HepG2 (cell line): ENCODE data around the gene PATL1. TPM values are rescaled to one million over a fixed set of nuclear protein-coding genes. Genes with fewer than 3 reads are reported as not detected.

Experiments
- CREB1 ChIP-seq, 2 experiments: fragments of 450-650 bp in 1 of 2; IDR thresholded peaks; 2 replicates each; pipeline ENCODE4 v1.6.1; 2016 to 2017; ENCODE audit warnings: control low read depth in 1 of 2, mild to moderate bottlenecking in 1 of 2, missing compliant biosample characterization in 1 of 2, missing genetic modification characterization in 1 of 2
- HIVEP1 ChIP-seq: sonication (generic); formaldehyde crosslinking; IDR thresholded peaks from 2 replicates; pipeline ENCODE4 v1.4.0; 2020; ENCODE audit warnings: mild to moderate bottlenecking, missing genetic modification reagents
- JUNB ChIP-seq: sonication (generic); formaldehyde crosslinking; IDR thresholded peaks from 2 replicates; pipeline ENCODE4 v1.8.0; 2022; ENCODE audit warnings: missing genetic modification reagents, mild to moderate bottlenecking, borderline replicate concordance
- JUND ChIP-seq: sonication (generic); formaldehyde crosslinking; IDR thresholded peaks from 2 replicates; pipeline ENCODE4 v1.8.0; 2022; ENCODE audit warnings: mild to moderate bottlenecking, missing genetic modification reagents
- PRPF4 ChIP-seq: fragments of 200-400 bp; formaldehyde crosslinking; IDR thresholded peaks from 2 replicates; pipeline ENCODE4 v1.6.1; 2016; ENCODE audit warnings: low read length, low read depth; ENCODE audit not compliant: poor library complexity, severe bottlenecking
- RARA ChIP-seq: IDR thresholded peaks from 2 replicates; pipeline ENCODE4 v1.6.1; 2016; ENCODE audit warnings: missing genetic modification reagents, missing compliant biosample characterization
- RELA ChIP-seq: sonication (generic); formaldehyde crosslinking; IDR thresholded peaks from 2 replicates; pipeline ENCODE4 v1.4.0; 2020; ENCODE audit warnings: missing genetic modification reagents
- RFX1 ChIP-seq: fragments of 450-650 bp; IDR thresholded peaks from 2 replicates; pipeline ENCODE4 v1.6.1; 2017
- SIX4 ChIP-seq: sonication (generic); formaldehyde crosslinking; IDR thresholded peaks from 2 replicates; pipeline ENCODE4 v1.4.0; 2020; ENCODE audit warnings: missing genetic modification reagents
- TBL1XR1 ChIP-seq: fragments of 150-350 bp; IDR thresholded peaks from 2 replicates; pipeline ENCODE4 v1.6.1; 2014; ENCODE audit warnings: borderline replicate concordance, low read length; ENCODE audit not compliant: partially characterized antibody
- ZEB1 ChIP-seq: IDR thresholded peaks from 2 replicates; pipeline ENCODE4 v1.6.1; 2012; ENCODE audit warnings: mild to moderate bottlenecking, low read depth, inconsistent platforms; ENCODE audit not compliant: insufficient replicate concordance
- ZFP90 ChIP-seq: sonication (generic); formaldehyde crosslinking; IDR thresholded peaks from 2 replicates; pipeline ENCODE4 v1.8.0; 2022; ENCODE audit warnings: missing genetic modification reagents, mild to moderate bottlenecking, inconsistent platforms, borderline replicate concordance
- ZNF224 ChIP-seq: sonication (generic); formaldehyde crosslinking; IDR thresholded peaks from 2 replicates; pipeline ENCODE4 v1.5.0; 2020; ENCODE audit warnings: mild to moderate bottlenecking, missing genetic modification reagents
- ZNF670 ChIP-seq: sonication (generic); formaldehyde crosslinking; IDR thresholded peaks from 2 replicates; pipeline ENCODE4 v1.8.0; 2022; ENCODE audit warnings: mild to moderate bottlenecking, missing genetic modification reagents, borderline replicate concordance
- polyA plus RNA-seq, 8 experiments: library from polyadenylated mRNA; depleted of rRNA in 3 of 8; stranded (reverse) in 7 of 8; unstranded in 1 of 8; fragments of >200 nt; fragmentation: Illumina TruSeq in 4 of 8; extraction: Trizol in 4 of 8; gene quantifications; 2 replicates each; pipeline versions ENCODE4 v1.2.1 to v1.2.3, GENCODE V29; 2011 to 2016; ENCODE audit warnings: low read depth in 4 of 8, missing spikeins in 1 of 8, mixed read lengths in 1 of 8; ENCODE audit not compliant: insufficient read depth in 1 of 8
- total RNA-seq, 5 experiments: library from RNA; depleted of rRNA; stranded (reverse); fragments of >200 nt; fragmentation: Illumina TruSeq; extraction: Trizol; gene quantifications; 2 replicates each; pipeline ENCODE4 v1.2.3, GENCODE V29; 2016; ENCODE audit warnings: low read depth in 1 of 5
- TF ChIP-seq, protein P1 (sequence below): sonication (generic); formaldehyde crosslinking; IDR thresholded peaks from 2 replicates; pipeline ENCODE4 v1.4.0; 2020; ENCODE audit warnings: missing genetic modification reagents
- TF ChIP-seq, protein P2 (sequence below): IDR thresholded peaks from 2 replicates; pipeline ENCODE4 v1.6.1; 2016; ENCODE audit warnings: missing biosample characterization, missing genetic modification reagents, low read depth
- TF ChIP-seq, protein P3 (sequence below): sonication (generic); formaldehyde crosslinking; IDR thresholded peaks from 2 replicates; pipeline ENCODE4 v1.4.0; 2020; ENCODE audit warnings: missing genetic modification reagents
- TF ChIP-seq, protein P4 (sequence below): sonication (generic); formaldehyde crosslinking; IDR thresholded peaks from 2 replicates; pipeline ENCODE4 v1.9.0; 2021; ENCODE audit warnings: missing genetic modification reagents, mild to moderate bottlenecking, borderline replicate concordance
- TF ChIP-seq, protein P5 (sequence below): sonication (generic); formaldehyde crosslinking; IDR thresholded peaks from 2 replicates; pipeline ENCODE4 v1.8.1; 2023; ENCODE audit warnings: missing genetic modification reagents, mild to moderate bottlenecking, borderline replicate concordance

PATL1 gene
- total and polyA plus RNA-seq, 2 of the 13 experiments (the other 11 are each of a cell fraction or from before 2014, with no cell fraction given) = 12.9 to 26.8 TPM

DNA sequence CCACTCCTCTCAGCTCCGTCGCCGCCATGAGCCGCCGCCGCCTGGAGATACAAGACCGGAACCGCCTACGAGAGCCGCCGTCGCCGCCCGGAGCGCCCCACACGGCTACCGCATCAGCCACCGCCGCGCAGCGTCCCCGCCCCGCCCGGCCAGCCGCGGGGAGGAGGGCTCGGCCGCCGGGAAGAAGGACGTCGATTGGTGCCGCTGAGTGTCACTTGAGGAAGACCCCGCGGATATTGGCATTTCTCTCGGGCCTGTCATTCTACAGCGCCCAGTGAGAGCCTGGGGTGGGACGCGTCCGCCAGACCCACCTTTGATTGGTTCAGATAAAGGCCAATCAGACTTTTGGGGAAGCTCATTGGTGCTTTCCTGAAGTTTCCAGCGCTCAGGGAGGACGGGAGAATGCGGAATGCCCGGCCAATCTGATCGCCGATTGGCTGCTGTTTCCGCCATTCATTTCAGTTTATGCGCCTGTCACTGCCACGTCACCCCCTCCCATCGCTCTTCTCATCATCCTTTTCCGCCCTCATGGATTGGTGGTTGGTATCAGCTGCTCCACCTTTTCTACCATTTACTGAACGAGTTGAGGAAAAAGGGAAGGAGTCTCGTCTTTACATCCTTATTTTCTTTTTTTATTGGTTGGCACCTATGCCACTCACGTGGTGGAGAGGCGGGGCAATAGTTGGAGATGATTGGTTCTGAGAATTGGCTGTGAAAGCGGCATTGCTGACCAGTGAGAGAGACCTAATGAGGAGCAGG, 53.0 kb downstream of the PATL1 start, which contains the start of gene OSBP (continued):
- TF ChIP-seq, protein P1, sequence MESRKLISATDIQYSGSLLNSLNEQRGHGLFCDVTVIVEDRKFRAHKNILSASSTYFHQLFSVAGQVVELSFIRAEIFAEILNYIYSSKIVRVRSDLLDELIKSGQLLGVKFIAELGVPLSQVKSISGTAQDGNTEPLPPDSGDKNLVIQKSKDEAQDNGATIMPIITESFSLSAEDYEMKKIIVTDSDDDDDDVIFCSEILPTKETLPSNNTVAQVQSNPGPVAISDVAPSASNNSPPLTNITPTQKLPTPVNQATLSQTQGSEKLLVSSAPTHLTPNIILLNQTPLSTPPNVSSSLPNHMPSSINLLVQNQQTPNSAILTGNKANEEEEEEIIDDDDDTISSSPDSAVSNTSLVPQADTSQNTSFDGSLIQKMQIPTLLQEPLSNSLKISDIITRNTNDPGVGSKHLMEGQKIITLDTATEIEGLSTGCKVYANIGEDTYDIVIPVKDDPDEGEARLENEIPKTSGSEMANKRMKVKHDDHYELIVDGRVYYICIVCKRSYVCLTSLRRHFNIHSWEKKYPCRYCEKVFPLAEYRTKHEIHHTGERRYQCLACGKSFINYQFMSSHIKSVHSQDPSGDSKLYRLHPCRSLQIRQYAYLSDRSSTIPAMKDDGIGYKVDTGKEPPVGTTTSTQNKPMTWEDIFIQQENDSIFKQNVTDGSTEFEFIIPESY = no peak
- TF ChIP-seq RFX1 (no peak), TBL1XR1 (no peak), PRPF4 (no peak), JUNB (CRISPR knock-in tag) (no peak), ZEB1 (no peak), HIVEP1 (no peak), ZFP90 (no peak; the same call in 1 of the 2 replicates), RELA (CRISPR knock-in tag) (no peak), SIX4 (CRISPR knock-in tag) (no peak), ZNF224 (CRISPR knock-in tag) (no peak), RARA (no peak), JUND (CRISPR knock-in tag) (no peak), ZNF670 (CRISPR knock-in tag) (no peak), CREB1 (IDR thresholded peaks at IDR 0.05) (peak; percentile 98), CREB1 (CRISPR knock-in tag; IDR thresholded peaks at IDR 0.05) (peak; percentile 97)
- TF ChIP-seq, protein P2, sequence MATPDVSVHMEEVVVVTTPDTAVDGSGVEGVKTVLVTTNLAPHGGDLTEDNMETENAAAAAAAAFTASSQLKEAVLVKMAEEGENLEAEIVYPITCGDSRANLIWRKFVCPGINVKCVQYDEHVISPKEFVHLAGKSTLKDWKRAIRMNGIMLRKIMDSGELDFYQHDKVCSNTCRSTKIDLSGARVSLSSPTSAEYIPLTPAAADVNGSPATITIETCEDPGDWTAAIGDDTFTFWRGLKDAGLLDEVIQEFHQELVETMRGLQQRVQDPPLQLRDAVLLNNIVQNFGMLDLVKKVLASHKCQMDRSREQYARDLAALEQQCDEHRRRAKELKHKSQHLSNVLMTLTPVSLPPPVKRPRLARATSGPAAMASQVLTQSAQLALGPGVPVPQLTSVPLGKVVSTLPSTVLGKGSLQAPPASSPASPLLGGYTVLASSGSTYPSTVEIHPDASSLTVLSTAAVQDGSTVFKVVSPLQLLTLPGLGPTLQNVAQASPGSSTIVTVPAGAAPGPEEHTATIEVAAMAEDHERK = 0 out of 2 replicates have a peak, but pooled peaks have one; percentile 38
- TF ChIP-seq, protein P3, sequence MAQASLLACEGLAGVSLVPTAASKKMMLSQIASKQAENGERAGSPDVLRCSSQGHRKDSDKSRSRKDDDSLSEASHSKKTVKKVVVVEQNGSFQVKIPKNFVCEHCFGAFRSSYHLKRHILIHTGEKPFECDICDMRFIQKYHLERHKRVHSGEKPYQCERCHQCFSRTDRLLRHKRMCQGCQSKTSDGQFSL (CRISPR knock-in tag) = no peak
- TF ChIP-seq, protein P4, sequence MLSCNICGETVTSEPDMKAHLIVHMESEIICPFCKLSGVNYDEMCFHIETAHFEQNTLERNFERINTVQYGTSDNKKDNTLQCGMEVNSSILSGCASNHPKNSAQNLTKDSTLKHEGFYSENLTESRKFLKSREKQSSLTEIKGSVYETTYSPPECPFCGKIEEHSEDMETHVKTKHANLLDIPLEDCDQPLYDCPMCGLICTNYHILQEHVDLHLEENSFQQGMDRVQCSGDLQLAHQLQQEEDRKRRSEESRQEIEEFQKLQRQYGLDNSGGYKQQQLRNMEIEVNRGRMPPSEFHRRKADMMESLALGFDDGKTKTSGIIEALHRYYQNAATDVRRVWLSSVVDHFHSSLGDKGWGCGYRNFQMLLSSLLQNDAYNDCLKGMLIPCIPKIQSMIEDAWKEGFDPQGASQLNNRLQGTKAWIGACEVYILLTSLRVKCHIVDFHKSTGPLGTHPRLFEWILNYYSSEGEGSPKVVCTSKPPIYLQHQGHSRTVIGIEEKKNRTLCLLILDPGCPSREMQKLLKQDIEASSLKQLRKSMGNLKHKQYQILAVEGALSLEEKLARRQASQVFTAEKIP = no peak
- TF ChIP-seq, protein P5, sequence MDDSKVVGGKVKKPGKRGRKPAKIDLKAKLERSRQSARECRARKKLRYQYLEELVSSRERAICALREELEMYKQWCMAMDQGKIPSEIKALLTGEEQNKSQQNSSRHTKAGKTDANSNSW (CRISPR knock-in tag) = no peak
